NAMALWA (cell line): ENCODE measurements around the gene LRPPRC.

Experiments used
- DNase-seq: peaks from one replicate; pipeline ENCODE4 v3.0.0-alpha.2; 2015; ENCODE audit warnings: low spot score

The LRPPRC gene

DNA sequence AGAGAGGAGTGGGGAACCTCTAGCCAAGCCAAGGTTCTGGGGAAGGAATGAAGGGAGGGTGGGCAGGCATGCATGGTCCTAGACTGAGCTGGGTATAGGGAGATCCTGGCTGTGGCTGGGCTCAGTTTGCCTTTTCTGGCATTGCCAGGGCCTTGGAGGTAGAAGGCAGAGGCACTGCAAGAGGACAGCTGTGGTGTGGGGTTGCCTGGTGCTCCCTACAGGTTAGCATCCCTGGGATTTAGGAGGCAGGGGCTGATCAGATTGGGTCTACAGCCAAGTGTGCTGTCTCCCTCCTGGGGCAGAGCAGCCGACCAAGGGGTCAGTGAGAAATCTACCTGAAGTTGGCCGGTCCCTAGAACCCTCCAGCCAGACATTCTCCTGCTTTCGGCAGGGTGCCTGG, 141.1 kb downstream of the LRPPRC start:
- no peak for DNase-seq

DNA sequence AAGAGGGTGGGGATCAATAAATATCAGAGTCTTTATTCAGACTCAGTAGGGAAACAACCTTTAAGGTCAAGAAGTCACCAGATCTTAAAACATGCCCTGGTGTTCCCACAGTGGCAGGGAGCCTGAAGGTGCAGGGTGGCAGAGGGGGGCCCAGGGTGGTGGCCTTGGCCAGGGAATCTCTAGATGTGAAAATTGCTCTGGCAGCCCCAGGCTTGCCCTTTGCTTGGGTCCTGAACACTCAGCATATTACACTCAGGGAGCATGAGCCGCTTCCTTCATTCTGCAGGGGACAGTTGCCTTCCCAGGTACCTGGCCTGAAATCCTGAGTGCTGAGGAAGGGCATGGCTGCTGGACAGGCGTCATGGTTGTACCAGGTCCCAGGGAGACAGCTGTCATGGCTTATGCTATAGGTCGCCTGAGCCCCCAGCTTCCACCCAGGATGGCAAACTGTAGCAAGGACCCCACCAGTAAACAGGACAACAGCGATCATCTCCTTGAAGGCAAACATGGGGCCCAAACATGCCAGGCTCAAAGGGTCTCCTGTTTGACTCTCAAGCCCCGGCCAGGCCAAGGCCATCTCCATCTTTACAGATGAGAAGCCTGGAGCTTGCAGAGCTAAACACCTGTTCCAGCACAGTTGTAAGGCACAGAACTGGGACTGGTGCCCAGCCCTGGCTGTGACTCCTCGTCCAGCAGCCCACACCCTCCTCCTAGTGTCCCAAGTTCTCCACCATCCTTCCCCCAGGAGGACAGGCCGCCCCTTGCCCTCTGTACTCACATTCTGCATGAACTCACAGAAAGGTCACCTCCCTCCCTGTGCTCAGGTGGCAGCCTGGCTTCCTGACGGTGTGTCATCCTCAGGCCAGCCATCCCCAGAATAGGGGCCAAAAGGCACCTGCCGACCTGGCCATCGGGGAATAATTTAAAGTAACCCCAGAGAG, 142.4 kb downstream of the LRPPRC start:
- DNase-seq = no peak

DNA sequence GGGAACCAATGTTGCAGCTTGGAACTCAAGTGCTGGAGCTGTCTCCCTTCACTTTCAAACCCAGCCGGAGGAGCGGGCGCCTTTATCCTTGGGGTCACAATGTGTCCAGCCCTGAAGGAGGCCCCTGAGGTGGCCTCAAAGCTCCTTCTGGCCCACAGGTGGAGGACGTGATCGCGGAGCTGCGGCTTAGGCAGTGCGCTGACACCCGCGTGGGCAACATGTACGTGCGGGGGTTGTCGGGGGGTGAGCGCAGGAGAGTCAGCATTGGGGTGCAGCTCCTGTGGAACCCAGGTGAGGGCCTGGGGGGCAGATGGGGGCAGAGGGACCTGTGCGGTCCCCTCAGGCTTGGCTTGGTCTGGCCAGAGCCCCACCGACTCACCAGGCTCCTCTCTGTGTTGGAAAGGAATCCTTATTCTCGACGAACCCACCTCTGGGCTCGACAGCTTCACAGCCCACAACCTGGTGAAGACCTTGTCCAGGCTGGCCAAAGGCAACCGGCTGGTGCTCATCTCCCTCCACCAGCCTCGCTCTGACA, 143.5 kb downstream of the LRPPRC start:
- DNase-seq = no peak

- no peak for DNase-seq
Measured at GRCh38 chr2:43851011-43851980, 144.5 kb downstream of the LRPPRC start.

DNA sequence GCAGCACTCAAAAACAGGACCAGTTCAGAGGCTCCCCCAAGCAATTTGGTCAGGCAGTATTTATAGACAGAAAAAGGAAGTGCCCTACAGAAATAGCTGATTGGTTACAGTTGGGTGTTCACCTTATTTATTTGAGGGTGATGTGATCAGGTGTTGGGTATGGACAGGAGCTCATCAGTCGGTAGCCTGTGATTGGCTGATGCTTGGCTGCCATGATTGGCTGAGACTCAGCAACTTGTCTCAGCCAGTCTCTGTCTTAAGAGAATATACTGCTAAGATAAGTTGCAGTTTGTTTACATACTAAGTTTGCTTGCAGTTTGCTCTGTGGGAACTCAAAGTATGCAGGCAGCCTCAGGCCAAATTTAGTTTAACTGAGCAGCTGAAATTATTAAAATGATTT, 147.6 kb downstream of the LRPPRC start:
- DNase-seq = peak; percentile 9

DNA sequence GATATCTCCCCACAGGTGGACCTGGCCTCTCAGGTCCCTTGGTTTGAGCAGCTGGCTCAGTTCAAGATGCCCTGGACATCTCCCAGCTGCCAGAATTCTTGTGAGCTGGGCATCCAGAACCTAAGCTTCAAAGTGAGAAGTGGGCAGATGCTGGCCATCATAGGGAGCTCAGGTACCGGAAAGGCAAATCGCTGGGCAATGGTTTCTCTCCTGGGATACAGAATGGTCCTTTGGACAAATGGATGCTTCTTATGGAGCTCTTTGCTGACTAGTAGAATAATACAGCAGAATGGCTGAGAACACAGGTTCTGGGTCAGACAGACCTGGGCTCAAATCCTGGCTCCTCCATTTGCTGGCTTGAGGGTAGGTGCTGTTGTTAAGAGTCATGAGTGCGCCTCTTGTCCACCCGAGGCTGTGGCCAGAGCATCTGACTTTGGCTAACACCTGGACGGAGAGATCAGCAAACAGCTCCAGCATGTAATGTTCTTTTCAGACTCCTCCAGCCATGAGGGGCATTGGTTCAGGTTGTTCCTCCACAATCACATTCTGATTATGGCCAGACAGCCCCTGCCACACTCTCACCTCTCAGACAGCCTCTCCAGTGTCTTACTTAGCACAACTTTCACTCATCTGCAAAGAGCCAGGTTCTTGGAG, 149.5 kb downstream of the LRPPRC start:
- DNase-seq = no peak

GRCh38 chr2:43845181-43845580, 150.6 kb downstream of the LRPPRC start:
- no peak for DNase-seq

DNA sequence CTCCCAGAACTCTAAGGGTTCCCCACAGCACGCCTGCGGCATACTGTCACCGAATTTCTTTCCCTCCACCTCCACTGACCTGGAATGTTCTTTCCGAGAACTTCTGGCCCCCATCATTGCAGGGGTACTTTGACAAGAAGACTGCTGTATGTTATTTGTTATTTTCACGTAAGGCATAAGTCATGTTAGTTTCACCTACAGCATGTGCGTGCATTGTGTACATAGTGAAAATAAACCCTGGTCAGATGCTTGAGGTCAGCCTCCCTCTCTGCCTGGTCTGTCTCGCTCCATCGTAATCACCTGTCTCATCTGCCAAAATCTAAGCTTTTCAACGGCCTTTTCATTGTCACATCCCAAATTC, 152.9 kb downstream of the LRPPRC start:
- DNase-seq = no peak

GRCh38 chr2:43841949-43842865, 153.6 kb downstream of the LRPPRC start:
- no peak for DNase-seq

DNA sequence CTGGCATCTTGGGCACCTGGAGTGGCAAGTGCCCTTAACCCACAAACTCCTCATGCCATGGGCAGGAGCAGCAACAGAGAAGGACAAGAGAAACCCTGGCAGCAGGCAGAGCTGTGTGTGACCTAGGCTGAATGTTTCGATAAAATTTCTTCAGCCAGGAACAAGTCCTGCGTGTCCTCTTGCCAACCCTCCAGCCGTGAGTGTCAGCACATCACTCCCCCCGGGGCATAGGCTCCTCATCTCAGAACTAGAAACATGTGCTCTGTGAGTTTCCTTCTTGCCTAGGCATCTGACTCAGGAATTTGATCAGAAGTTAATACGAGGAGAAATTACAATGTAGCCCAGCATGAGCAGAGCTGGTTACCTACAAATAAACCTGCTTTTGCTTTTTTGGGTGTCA, 154.8 kb downstream of the LRPPRC start:
- no peak for DNase-seq

DNA sequence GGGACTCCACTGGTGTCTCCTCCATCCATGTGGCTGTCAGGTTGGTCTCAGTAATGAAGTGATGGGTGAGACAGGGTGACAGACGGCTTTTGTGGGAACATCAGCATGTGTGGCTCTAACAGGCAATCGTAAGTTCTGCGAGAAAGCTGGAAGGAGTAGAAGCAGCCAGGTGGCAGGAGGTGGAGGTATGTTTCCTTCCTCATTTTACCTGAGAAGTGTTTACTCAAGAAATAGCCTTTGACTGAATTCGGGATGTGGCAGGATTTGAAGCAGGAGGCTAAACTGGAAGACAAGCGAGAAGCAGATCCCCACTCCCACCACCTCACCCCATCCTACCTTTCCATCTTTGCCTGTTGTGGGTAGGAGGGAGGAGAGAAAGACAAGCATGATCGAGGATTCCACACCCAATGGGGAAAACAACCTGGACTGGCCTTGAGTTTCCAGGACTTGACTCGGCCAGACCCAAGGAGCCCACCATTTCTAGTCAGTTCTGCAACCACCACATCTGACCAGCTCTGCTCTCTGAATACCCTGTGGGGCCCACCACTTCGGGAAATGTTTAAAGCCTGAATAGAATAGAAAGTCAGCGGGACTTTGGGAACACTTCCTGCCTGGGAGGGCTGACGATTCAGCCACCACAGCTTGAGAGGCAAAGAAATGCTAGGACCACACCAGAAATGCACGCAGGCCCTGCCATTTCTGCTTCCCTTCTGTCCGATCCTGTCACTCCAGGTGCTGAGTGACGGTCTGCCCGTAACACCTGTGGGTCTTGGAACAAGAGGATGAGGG, 155.8 kb downstream of the LRPPRC start:
- no peak for DNase-seq

GRCh38 chr2:43838560-43839267, 157.1 kb downstream of the LRPPRC start, which contains the start of the genes ABCG5 and ABCG8:
Gene ABCG5, minus strand, starts transcription at chr2:43838839. Its CDS starts 160 bp downstream, at chr2:43838679.
Gene ABCG8, plus strand, starts transcription at chr2:43838971. Its CDS starts 83 bp downstream, at chr2:43839054.
- no peak for DNase-seq

GRCh38 chr2:43837831-43838559, 157.8 kb downstream of the LRPPRC start:
- no peak for DNase-seq

GRCh38 chr2:43837033-43837432, 158.8 kb downstream of the LRPPRC start:
- no peak for DNase-seq
